GM12878 (cell line): ENCODE results near the gene KIF17. TPM values are rescaled to one million over a fixed set of nuclear protein-coding genes. Genes with fewer than 3 reads are reported as not detected.

Experiments used
- ATAC-seq: fragments of 200-7000 bp; cut with Tn5 transposase; 3 replicates; pipeline ENCODE4 v1.9.1; 2020; ENCODE audit warnings: mild to moderate bottlenecking, moderate library complexity
- BruUV-seq: library from RNA; stranded (reverse); fragments of 400-500 nt; replicated peaks from 2 replicates; lab custom pipeline; 2021; lab: Mats Ljungman, UMichigan
- CTCF ChIA-PET: fragments of 300-600 bp; sonication (Branson Sonifier 250); formaldehyde crosslinking; extraction: SDS; loops from one replicate; lab custom pipeline; 2021; ENCODE audit warnings: inconsistent platforms; lab: Yijun Ruan, JAX
- POLR2A ChIA-PET: fragments of 350-600 bp; formaldehyde crosslinking; extraction: SDS; loops from one replicate; lab custom pipeline; 2021; ENCODE audit warnings: inconsistent platforms; lab: Charles Lee
- RAD21 ChIA-PET: fragments of 300-600 bp; sonication (Branson Sonifier 250); formaldehyde crosslinking; loops from one replicate; lab custom pipeline; 2023; ENCODE audit warnings: antibody characterized with exemption; ENCODE audit not compliant: unreplicated experiment; lab: Charles Lee
- SMC1A ChIA-PET: fragments of 300-600 bp; sonication (Branson Sonifier 250); formaldehyde crosslinking; loops from one replicate; lab custom pipeline; 2023; ENCODE audit not compliant: unreplicated experiment, uncharacterized antibody; lab: Charles Lee
- DNase-seq: peaks from one replicate; pipeline ENCODE4 v3.0.0-alpha.2; 2011; ENCODE audit warnings: low read depth, low spot score
- FAIRE-seq: peaks from 3 replicates; lab custom pipeline; 2011; peaks lifted over from hg19 to GRCh38; lab: Jason Lieb, UNC
- H2AFZ ChIP-seq: 2 replicates; pipeline ENCODE4 v1.6.0; 2011; ENCODE audit warnings: low read depth, low read length, control low read depth; ENCODE audit not compliant: control insufficient read depth
- H3K27ac ChIP-seq: 2 replicates; pipeline ENCODE4 v1.5.1; 2011; ENCODE audit warnings: control low read depth; ENCODE audit not compliant: control insufficient read depth, insufficient read depth
- H3K27me3 ChIP-seq, 2 experiments: replicated peaks in 1 of 2; 2 replicates each; pipeline versions ENCODE4 v1.6.0 to v1.6.1; 2011; ENCODE audit warnings: low read length in 1 of 2; ENCODE audit not compliant: control insufficient read depth in 2 of 2, insufficient read depth in 2 of 2
- H3K36me3 ChIP-seq, 2 experiments: 2 replicates each; pipeline ENCODE4 v1.5.1; 2011; ENCODE audit warnings: low read length in 1 of 2; ENCODE audit not compliant: control insufficient read depth in 2 of 2, insufficient read depth in 2 of 2
- H3K4me1 ChIP-seq: 2 replicates; pipeline ENCODE4 v1.6.1; 2011; ENCODE audit warnings: mild to moderate bottlenecking, low read length, moderate library complexity, mixed read lengths; ENCODE audit not compliant: control insufficient read depth, insufficient read depth
- H3K4me2 ChIP-seq: 2 replicates; pipeline ENCODE4 v1.6.0; 2011; ENCODE audit warnings: control low read depth; ENCODE audit not compliant: control insufficient read depth, insufficient read depth
- H3K4me3 ChIP-seq: fragments of 200-600 bp; sonication (generic); 2 replicates; pipeline ENCODE4 v1.5.1; 2016
- H3K79me2 ChIP-seq: 2 replicates; pipeline ENCODE4 v1.6.0; 2011; ENCODE audit warnings: low read length; ENCODE audit not compliant: control insufficient read depth, insufficient read depth
- H3K9ac ChIP-seq: 2 replicates; pipeline ENCODE4 v1.8.0; 2011; ENCODE audit warnings: low read length, control low read depth, mixed read lengths; ENCODE audit not compliant: control insufficient read depth, insufficient read depth
- H3K9me3 ChIP-seq: replicated peaks from 3 replicates; pipeline ENCODE4 v1.5.1; 2011; ENCODE audit warnings: mild to moderate bottlenecking, low read length; ENCODE audit not compliant: control insufficient read depth, insufficient read depth
- H4K20me1 ChIP-seq: 2 replicates; pipeline ENCODE4 v1.6.0; 2011; ENCODE audit not compliant: control insufficient read depth, insufficient read depth
- HDAC6 ChIP-seq: fragments of 200-600 bp; sonication (generic); IDR thresholded peaks from one replicate; pipeline ENCODE4 v1.8.0; 2017; ENCODE audit warnings: antibody characterized with exemption; ENCODE audit not compliant: unreplicated experiment
- KDM1A ChIP-seq: fragments of 200-600 bp; sonication (generic); IDR thresholded peaks from 2 replicates; pipeline ENCODE4 v1.6.1; 2016; ENCODE audit warnings: borderline replicate concordance
- LARP7 ChIP-seq: fragments of 450-650 bp; IDR thresholded peaks from 2 replicates; pipeline ENCODE4 v1.6.1; 2017; ENCODE audit warnings: mild to moderate bottlenecking
- PAX8 ChIP-seq: fragments of 450-650 bp; IDR thresholded peaks from 2 replicates; pipeline ENCODE4 v1.6.1; 2017; ENCODE audit warnings: mild to moderate bottlenecking, moderate library complexity
- SIN3A ChIP-seq: IDR thresholded peaks from 2 replicates; pipeline ENCODE4 v1.6.1; 2012; ENCODE audit warnings: low read depth, low read length, improper control_type of control experiment
- SP1 ChIP-seq: IDR thresholded peaks from one replicate; pipeline ENCODE4 v1.6.1; 2011; ENCODE audit warnings: low read depth, low read length
- SUZ12 ChIP-seq: fragments of 200-600 bp; sonication (generic); IDR thresholded peaks from one replicate; pipeline ENCODE4 v1.6.1; 2018; ENCODE audit warnings: antibody characterized with exemption, mild to moderate bottlenecking; ENCODE audit not compliant: unreplicated experiment
- YY1 ChIP-seq: IDR thresholded peaks from 2 replicates; pipeline ENCODE4 v1.6.1; 2011; ENCODE audit warnings: low read depth, mild to moderate bottlenecking, low read length
- ZNF622 ChIP-seq: fragments of 450-650 bp; IDR thresholded peaks from 2 replicates; pipeline ENCODE4 v1.6.1; 2017; ENCODE audit warnings: mild to moderate bottlenecking, inconsistent platforms
- WGBS: methylation state at CpG from one replicate; pipeline ENCODE4 v1.1.6; 2016; ENCODE audit warnings: low lambda C conversion rate; ENCODE audit not compliant: insufficient replicate concordance, insufficient coverage; ENCODE audit errors: missing lambda C conversion rate; 5-methylcytosine and 5-hydroxymethylcytosine counted together
- in situ Hi-C: fragments of 300-500 bp; cut with MboI; formaldehyde crosslinking; loops from 9 replicates; pipeline ENCODE4 v1.14.3; 2018; ENCODE audit warnings: mixed read lengths
- intact Hi-C: fragments of 100-400 bp; cut with micrococcal nuclease; formaldehyde crosslinking; loops from one replicate; pipeline ENCODE4 v1.14.2; 2022; ENCODE audit not compliant: unreplicated experiment
- polyA plus RNA-seq, 11 experiments: library from polyadenylated mRNA; depleted of rRNA in 4 of 11; unstranded in 6 of 11; stranded (reverse) in 5 of 11; fragments of >200 nt; fragmentation: Nextera tagmentation in 4 of 11; fragmentation: Illumina TruSeq in 1 of 11; extraction: Ambion mirVana in 4 of 11; extraction: Trizol in 1 of 11; gene quantifications; 1 replicate in 1 of 11; 2 replicates in 10 of 11; pipeline versions ENCODE4 v1.2.1 to v1.2.3, GENCODE V29; 2011 to 2016; ENCODE audit warnings: inconsistent platforms in 2 of 11, missing spikeins in 2 of 11, low read depth in 1 of 11
- total RNA-seq, 4 experiments: library from RNA; depleted of rRNA in 3 of 4; stranded (reverse); fragments of >200 nt in 3 of 4; fragmentation: Illumina TruSeq in 1 of 4; extraction: Trizol in 1 of 4; gene quantifications; 2 replicates each; pipeline versions ENCODE4 v1.2.1 to v1.2.3, GENCODE V29; 2013 to 2021
- TF ChIP-seq, protein P1 (sequence below): IDR thresholded peaks from 2 replicates; pipeline ENCODE4 v1.6.1; 2012; ENCODE audit warnings: low read depth, low read length, improper control_type of control experiment
- TF ChIP-seq, protein P2 (sequence below): fragments of 450-650 bp; IDR thresholded peaks from 2 replicates; pipeline ENCODE4 v1.6.1; 2017; ENCODE audit warnings: mild to moderate bottlenecking, moderate library complexity
- TF ChIP-seq, protein P3 (sequence below): fragments of 450-650 bp; IDR thresholded peaks from 2 replicates; pipeline ENCODE4 v1.6.1; 2017; ENCODE audit warnings: mild to moderate bottlenecking

The KIF17 gene
- total and polyA plus RNA-seq, 10 of the 15 experiments (the other 5 are each of a cell fraction or from before 2014, with no cell fraction given): 0.01 to 0.10 (median 0.03) TPM; not detected in 7

DNA sequence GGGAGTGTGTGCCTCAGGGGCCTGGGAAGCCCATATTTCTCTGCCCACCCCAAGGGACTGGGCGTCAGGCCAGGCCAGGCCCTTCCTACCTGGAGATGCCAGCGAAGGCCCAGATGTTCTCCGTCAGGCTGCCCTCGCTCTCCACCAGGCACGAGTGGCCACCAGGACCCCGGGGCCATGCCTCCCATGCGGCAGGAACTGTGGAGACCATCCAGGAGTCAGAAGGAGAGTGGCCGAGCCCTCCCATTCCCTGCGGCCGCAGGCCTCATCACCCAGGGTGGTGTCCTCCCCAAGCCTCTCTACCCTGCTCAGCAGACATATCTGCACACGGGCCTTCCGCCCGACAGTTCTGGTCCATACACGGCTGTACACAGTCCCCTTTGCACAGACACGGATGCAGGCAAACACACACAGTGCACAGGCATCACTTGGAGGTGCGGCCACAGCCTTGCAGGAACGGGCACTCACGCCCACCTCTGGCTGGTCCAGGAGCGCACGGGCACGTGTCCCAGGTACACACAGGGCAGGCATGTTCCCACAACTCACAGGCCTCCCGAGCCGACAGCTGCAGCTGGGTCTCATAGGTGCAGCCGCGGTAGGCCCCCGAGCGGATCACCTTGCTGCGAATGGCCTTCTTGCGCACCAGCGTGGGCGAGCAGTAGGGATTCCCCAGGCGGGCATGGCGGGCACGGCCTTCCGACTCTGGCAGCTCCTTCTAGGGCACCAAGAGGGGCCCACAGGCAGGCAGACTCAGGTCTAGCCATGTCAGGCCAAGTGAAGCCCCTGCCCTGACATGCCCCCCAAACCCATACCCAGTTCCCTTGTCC lies 5.9 kb upstream of the KIF17 start:
- no peak overlapping the region for H3K27ac ChIP-seq
- no peaks in the 10 kb centered on the region for H4K20me1 ChIP-seq
- RAD21 ChIA-PET: no interaction called here
- no peak for ATAC-seq
- BruUV-seq: no TSS peak
- no peak overlapping the region for H3K4me2 ChIP-seq
- no peaks in the 10 kb centered on the region for H3K79me2 ChIP-seq
- CTCF ChIA-PET: interaction anchor here (0.8 kb wide), 1 partner anchor 9 kb away, joined by 3 read pairs; the partner anchor contains the start of gene SH2D5
- no peaks in the 10 kb centered on the region for H3K4me1 ChIP-seq
- H3K4me3 ChIP-seq: no peak overlapping the region
- 68% methylated on average over 35 of the region's 35 CpGs for WGBS
- DNase-seq: no peak
- FAIRE-seq: no peak
- no peaks in the 10 kb centered on the region for H3K36me3 ChIP-seq
- SMC1A ChIA-PET: no interaction called here
- in situ Hi-C loops: no loop called here
- intact Hi-C loops: no loop called here
- no peaks in the 10 kb centered on the region for H3K9me3 ChIP-seq
- no peak overlapping the region for H3K9ac ChIP-seq
- TF ChIP-seq ZNF622: no peak
- no peak for TF ChIP-seq SUZ12
- TF ChIP-seq SIN3A: no peak
- TF ChIP-seq, protein P1, sequence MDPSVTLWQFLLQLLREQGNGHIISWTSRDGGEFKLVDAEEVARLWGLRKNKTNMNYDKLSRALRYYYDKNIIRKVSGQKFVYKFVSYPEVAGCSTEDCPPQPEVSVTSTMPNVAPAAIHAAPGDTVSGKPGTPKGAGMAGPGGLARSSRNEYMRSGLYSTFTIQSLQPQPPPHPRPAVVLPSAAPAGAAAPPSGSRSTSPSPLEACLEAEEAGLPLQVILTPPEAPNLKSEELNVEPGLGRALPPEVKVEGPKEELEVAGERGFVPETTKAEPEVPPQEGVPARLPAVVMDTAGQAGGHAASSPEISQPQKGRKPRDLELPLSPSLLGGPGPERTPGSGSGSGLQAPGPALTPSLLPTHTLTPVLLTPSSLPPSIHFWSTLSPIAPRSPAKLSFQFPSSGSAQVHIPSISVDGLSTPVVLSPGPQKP: no peak
- no peak for TF ChIP-seq LARP7
- TF ChIP-seq, protein P2, sequence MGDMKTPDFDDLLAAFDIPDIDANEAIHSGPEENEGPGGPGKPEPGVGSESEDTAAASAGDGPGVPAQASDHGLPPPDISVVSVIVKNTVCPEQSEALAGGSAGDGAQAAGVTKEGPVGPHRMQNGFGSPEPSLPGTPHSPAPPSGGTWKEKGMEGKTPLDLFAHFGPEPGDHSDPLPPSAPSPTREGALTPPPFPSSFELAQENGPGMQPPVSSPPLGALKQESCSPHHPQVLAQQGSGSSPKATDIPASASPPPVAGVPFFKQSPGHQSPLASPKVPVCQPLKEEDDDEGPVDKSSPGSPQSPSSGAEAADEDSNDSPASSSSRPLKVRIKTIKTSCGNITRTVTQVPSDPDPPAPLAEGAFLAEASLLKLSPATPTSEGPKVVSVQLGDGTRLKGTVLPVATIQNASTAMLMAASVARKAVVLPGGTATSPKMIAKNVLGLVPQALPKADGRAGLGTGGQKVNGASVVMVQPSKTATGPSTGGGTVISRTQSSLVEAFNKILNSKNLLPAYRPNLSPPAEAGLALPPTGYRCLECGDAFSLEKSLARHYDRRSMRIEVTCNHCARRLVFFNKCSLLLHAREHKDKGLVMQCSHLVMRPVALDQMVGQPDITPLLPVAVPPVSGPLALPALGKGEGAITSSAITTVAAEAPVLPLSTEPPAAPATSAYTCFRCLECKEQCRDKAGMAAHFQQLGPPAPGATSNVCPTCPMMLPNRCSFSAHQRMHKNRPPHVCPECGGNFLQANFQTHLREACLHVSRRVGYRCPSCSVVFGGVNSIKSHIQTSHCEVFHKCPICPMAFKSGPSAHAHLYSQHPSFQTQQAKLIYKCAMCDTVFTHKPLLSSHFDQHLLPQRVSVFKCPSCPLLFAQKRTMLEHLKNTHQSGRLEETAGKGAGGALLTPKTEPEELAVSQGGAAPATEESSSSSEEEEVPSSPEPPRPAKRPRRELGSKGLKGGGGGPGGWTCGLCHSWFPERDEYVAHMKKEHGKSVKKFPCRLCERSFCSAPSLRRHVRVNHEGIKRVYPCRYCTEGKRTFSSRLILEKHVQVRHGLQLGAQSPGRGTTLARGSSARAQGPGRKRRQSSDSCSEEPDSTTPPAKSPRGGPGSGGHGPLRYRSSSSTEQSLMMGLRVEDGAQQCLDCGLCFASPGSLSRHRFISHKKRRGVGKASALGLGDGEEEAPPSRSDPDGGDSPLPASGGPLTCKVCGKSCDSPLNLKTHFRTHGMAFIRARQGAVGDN: no peak
- TF ChIP-seq PAX8: no peak
- no peak for TF ChIP-seq YY1
- TF ChIP-seq KDM1A: no peak
- TF ChIP-seq HDAC6: no peak
- no peak for TF ChIP-seq SP1
- TF ChIP-seq, protein P3, sequence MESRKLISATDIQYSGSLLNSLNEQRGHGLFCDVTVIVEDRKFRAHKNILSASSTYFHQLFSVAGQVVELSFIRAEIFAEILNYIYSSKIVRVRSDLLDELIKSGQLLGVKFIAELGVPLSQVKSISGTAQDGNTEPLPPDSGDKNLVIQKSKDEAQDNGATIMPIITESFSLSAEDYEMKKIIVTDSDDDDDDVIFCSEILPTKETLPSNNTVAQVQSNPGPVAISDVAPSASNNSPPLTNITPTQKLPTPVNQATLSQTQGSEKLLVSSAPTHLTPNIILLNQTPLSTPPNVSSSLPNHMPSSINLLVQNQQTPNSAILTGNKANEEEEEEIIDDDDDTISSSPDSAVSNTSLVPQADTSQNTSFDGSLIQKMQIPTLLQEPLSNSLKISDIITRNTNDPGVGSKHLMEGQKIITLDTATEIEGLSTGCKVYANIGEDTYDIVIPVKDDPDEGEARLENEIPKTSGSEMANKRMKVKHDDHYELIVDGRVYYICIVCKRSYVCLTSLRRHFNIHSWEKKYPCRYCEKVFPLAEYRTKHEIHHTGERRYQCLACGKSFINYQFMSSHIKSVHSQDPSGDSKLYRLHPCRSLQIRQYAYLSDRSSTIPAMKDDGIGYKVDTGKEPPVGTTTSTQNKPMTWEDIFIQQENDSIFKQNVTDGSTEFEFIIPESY: no peak
- POLR2A ChIA-PET: no interaction called here
- 0 out of 4 replicates have a peak, but pooled peaks cover 0 to under 1% of the 10 kb centered on the region in 2 experiments for H3K27me3 ChIP-seq
- no peak overlapping the region for H2AFZ ChIP-seq
